VCaP (cell line): ENCODE data around the gene ADTRP.

Experiments
- H3K27ac ChIP-seq: fragments of 450-650 bp; 2 replicates; pipeline ENCODE4 v1.5.1; 2017
- TF ChIP-seq, protein P1 (sequence below): fragments of 450-650 bp; conservative IDR thresholded peaks from 2 replicates; pipeline ENCODE4 v1.5.1; 2017; ENCODE audit warnings: mild to moderate bottlenecking, moderate library complexity

The ADTRP gene

GRCh38 chr6:11731423-11731822 is 47.2 kb downstream of the ADTRP start:
- H3K27ac ChIP-seq: peak overlapping the region; percentile 27
- TF ChIP-seq, protein P1, sequence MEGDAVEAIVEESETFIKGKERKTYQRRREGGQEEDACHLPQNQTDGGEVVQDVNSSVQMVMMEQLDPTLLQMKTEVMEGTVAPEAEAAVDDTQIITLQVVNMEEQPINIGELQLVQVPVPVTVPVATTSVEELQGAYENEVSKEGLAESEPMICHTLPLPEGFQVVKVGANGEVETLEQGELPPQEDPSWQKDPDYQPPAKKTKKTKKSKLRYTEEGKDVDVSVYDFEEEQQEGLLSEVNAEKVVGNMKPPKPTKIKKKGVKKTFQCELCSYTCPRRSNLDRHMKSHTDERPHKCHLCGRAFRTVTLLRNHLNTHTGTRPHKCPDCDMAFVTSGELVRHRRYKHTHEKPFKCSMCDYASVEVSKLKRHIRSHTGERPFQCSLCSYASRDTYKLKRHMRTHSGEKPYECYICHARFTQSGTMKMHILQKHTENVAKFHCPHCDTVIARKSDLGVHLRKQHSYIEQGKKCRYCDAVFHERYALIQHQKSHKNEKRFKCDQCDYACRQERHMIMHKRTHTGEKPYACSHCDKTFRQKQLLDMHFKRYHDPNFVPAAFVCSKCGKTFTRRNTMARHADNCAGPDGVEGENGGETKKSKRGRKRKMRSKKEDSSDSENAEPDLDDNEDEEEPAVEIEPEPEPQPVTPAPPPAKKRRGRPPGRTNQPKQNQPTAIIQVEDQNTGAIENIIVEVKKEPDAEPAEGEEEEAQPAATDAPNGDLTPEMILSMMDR: no peak

DNA sequence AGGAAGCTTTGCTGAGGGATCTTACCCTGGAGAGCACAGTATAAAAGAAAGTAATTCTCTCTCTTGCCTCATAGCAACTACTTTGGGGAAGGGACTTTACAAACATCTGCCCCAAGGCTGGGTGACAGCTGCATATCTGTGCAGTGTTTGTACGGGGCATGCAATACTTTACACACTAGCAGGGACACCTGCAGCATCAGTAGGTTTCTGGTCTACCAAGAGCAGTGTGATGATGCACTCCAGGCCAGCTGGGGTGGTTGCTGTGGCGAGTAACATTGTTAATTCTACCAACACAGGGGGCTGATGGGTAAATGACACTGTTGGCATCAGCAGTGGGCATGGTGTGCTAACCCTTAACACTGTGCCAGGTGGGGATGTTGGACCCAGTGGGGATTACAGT is 48.0 kb downstream of the ADTRP start:
- TF ChIP-seq, protein P1: no peak
- H3K27ac ChIP-seq: no peak overlapping the region; the same call in 1 of the 2 replicates

DNA sequence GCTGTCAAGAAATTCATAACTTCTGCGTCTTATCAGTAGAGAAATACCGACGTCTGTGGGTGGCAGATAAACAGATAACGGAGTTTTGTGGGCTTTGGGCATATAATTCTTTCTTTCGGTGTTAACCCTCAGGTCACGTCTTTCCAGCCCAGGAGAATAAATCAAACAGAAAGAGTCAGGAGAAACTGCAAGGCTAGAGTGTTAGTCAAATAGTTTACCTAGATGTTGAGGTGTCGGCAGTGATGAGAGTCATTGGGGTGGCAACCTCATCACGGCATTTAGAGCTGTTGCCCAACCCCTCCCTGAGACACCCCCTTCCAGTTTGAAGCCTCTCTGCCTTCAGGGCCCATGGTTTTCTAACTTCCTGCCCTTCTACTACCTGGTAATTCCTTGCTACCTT is 49.5 kb downstream of the ADTRP start:
- no peak overlapping the region for H3K27ac ChIP-seq
- TF ChIP-seq, protein P1: no peak

DNA sequence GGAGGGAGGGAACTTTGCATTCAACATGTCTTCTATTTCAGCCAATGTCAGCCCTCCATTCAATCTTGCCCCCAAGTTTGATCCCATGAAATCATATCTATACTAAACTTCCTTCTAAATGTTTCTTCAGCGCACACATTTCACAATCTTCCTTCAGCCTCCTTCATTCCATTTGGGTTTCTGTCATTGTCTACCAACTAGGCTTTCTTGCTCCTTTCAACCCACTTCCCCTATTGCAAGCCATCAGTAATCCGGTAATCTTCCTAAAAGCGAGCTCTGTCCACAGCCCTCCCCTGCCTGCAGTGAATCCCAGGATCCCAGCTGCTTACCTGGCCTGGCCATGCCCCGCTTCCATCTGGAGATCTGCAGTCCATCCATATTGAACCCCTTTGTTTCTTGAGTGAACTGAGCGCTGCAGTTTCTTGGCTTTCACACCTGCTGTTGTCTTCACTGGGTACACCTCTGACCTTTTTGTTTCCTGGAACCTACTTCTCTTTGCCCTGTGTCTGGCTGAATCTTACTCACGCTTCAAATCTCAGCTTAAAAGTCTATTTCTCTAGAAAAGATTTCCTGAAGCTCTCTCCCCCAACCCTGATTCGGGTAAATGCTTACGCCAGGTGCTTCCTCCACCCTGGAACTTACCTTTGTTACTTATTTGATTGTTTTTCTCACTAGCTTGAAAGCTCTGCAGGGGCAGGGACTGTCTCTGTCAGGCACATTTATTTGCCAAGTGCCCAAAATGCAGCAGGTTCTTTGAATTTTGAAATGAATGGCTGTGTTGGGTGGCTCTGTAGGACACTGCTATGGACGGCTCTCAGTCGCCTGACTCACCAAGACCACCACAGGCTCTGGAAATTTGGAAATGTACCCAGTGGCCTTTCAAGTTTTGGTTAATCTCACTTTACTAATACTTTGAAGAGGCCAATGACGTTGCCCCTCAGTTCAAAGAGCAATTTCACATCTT is 50.3 kb downstream of the ADTRP start:
- no peak overlapping the region for H3K27ac ChIP-seq

GRCh38 chr6:11727346-11727997 is 51.1 kb downstream of the ADTRP start:
- no peak overlapping the region for H3K27ac ChIP-seq
- TF ChIP-seq, protein P1: no peak

More for the DNA sequence above, 50.3 kb downstream of the ADTRP start:
- TF ChIP-seq, protein P1: no peak

- no peak overlapping the region for H3K27ac ChIP-seq
- TF ChIP-seq, protein P1: no peak
These were observed 54.3 kb downstream of the ADTRP start for GRCh38 chr6:11724286-11724685.

GRCh38 chr6:11722805-11723631 is 55.6 kb downstream of the ADTRP start:
- H3K27ac ChIP-seq: no peak overlapping the region
- TF ChIP-seq, protein P1: no peak
